Neuronal stem cell (in vitro differentiated cells): ENCODE measurements around the gene PPP1CA. TPM values are rescaled to one million over a fixed set of nuclear protein-coding genes. Genes with fewer than 3 reads are reported as not detected.

ENCODE experiments used
- DNase-seq: peaks from one replicate; pipeline ENCODE4 v3.0.0-alpha.2; 2013; ENCODE audit warnings: low spot score
- H2AFZ ChIP-seq: one replicate; pipeline ENCODE4 v1.6.1; 2013; ENCODE audit warnings: mild to moderate bottlenecking, low read length, inconsistent platforms
- H2AK5ac ChIP-seq: 2 replicates; pipeline ENCODE4 v1.6.1; 2013; ENCODE audit warnings: low read depth, mild to moderate bottlenecking, inconsistent platforms, low read length, moderate library complexity, mixed read lengths
- H2BK120ac ChIP-seq: 2 replicates; pipeline ENCODE4 v1.6.1; 2013; ENCODE audit warnings: low read depth, mild to moderate bottlenecking, inconsistent platforms, low read length, moderate library complexity, mixed read lengths
- H2BK12ac ChIP-seq: one replicate; pipeline ENCODE4 v1.6.1; 2013; ENCODE audit warnings: low read length, inconsistent platforms
- H2BK15ac ChIP-seq: 2 replicates; pipeline ENCODE4 v1.6.1; 2013; ENCODE audit warnings: mild to moderate bottlenecking, low read length, inconsistent platforms, mixed read lengths
- H2BK5ac ChIP-seq: one replicate; pipeline ENCODE4 v1.6.1; 2013; ENCODE audit warnings: inconsistent platforms, mild to moderate bottlenecking, low read length, moderate library complexity
- H3K14ac ChIP-seq: one replicate; pipeline ENCODE4 v1.6.1; 2013; ENCODE audit warnings: low read length, inconsistent platforms
- H3K18ac ChIP-seq: 2 replicates; pipeline ENCODE4 v1.6.1; 2013; ENCODE audit warnings: low read length, inconsistent platforms
- H3K23ac ChIP-seq: 2 replicates; pipeline ENCODE4 v1.6.1; 2013; ENCODE audit warnings: low read depth, mild to moderate bottlenecking, mixed read lengths, low read length, inconsistent platforms; ENCODE audit not compliant: poor library complexity
- H3K27ac ChIP-seq: replicated peaks from 3 replicates; pipeline ENCODE4 v1.5.1; 2013; ENCODE audit warnings: low read length, inconsistent platforms
- H3K27me3 ChIP-seq, 3 experiments: 2 replicates each; pipeline ENCODE4 v1.6.1; 2013; ENCODE audit warnings: low read length in 3 of 3, mild to moderate bottlenecking in 2 of 3, inconsistent platforms in 1 of 3, low read depth in 1 of 3, mixed read lengths in 1 of 3, moderate library complexity in 1 of 3; ENCODE audit not compliant: control insufficient read depth in 3 of 3, insufficient read depth in 3 of 3
- H3K36me3 ChIP-seq, 2 donors: replicated peaks in 1 of 2; 2 replicates each; pipeline ENCODE4 v1.6.1; 2013; ENCODE audit warnings: low read length in 2 of 2; ENCODE audit not compliant: control insufficient read depth in 2 of 2, insufficient read depth in 2 of 2
- H3K4ac ChIP-seq: 2 replicates; pipeline ENCODE4 v1.6.1; 2013; ENCODE audit warnings: inconsistent platforms, mild to moderate bottlenecking, low read length, moderate library complexity
- H3K4me1 ChIP-seq, 2 donors: 1 replicate in 1 of 2; 2 replicates in 1 of 2; pipeline ENCODE4 v1.6.1; 2013; ENCODE audit warnings: low read length in 2 of 2, low read depth in 1 of 2; ENCODE audit not compliant: control insufficient read depth in 2 of 2, insufficient read depth in 1 of 2
- H3K4me2 ChIP-seq: one replicate; pipeline ENCODE4 v1.6.1; 2013; ENCODE audit warnings: mild to moderate bottlenecking, low read length, inconsistent platforms; ENCODE audit not compliant: insufficient read depth, poor library complexity, severe bottlenecking
- H3K4me3 ChIP-seq, 2 donors: 2 replicates each; pipeline ENCODE4 v1.5.1; 2013; ENCODE audit warnings: low read length in 2 of 2, mild to moderate bottlenecking in 2 of 2, inconsistent platforms in 1 of 2, moderate library complexity in 1 of 2
- H3K79me1 ChIP-seq: one replicate; pipeline ENCODE4 v1.6.1; 2013; ENCODE audit warnings: low read depth, mild to moderate bottlenecking, inconsistent platforms, low read length, moderate library complexity
- H3K9ac ChIP-seq: one replicate; pipeline ENCODE4 v1.6.1; 2013; ENCODE audit warnings: mild to moderate bottlenecking, low read depth, low read length, inconsistent platforms; ENCODE audit not compliant: poor library complexity
- H3K9me3 ChIP-seq, 2 donors: replicated peaks in 1 of 2; 2 replicates each; pipeline versions ENCODE3 to v1.6.1; 2013; ENCODE audit warnings: low read length in 2 of 2, mild to moderate bottlenecking in 2 of 2, inconsistent platforms in 1 of 2, low read depth in 1 of 2, mixed read lengths in 1 of 2, moderate library complexity in 1 of 2; ENCODE audit not compliant: control insufficient read depth in 2 of 2, insufficient read depth in 1 of 2
- H4K8ac ChIP-seq: one replicate; pipeline ENCODE4 v1.6.1; 2013; ENCODE audit warnings: low read depth, mild to moderate bottlenecking, inconsistent platforms, low read length, moderate library complexity
- H4K91ac ChIP-seq: one replicate; pipeline ENCODE4 v1.6.1; 2013; ENCODE audit warnings: low read length, low read depth, mild to moderate bottlenecking, inconsistent platforms; ENCODE audit not compliant: poor library complexity
- WGBS, 2 donors: extraction: QIAGEN DNeasy Blood & Tissue Kit; methylation state at CpG; one replicate each; pipeline ENCODE4 v1.1.7; 2013; ENCODE audit warnings: missing lambda C conversion rate in 2 of 2, mixed read lengths in 1 of 2; ENCODE audit not compliant: insufficient read length in 2 of 2, insufficient replicate concordance in 1 of 2; ENCODE audit errors: extremely low coverage in 2 of 2; 5-methylcytosine and 5-hydroxymethylcytosine counted together
- small RNA-seq: library from polyadenylated mRNA; stranded (forward); fragments of <200 nt; extraction: miRNeasy Mini kit (QIAGEN cat#:217004); gene quantifications from one replicate; pipeline ENCODE3, GENCODE V24; 2013; ENCODE audit not compliant: insufficient read depth

Gene PPP1CA

DNA sequence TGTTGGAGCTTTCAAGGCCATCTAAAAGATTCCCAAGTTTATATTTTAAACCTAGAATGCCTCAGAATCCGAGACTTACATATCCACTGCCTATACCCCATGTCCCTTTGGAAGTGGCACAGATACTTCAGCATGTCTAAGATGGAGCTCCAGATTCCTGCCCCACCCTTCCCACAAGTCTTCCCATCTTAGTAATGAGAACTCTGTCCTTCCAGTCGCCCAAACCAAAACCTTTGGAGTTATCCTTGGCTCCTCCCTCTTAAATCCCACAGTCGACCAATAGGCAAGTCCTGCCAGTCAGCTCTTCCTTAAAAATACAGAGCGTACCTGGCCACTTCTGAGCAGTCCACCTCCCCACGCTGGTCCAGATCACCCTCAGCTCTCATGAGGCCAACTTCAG lies 52.6 kb downstream of the PPP1CA start:
- Histone ChIP-seq H3K4me1 (peaks cover 6 to 13% of the 10 kb centered on the region in 2 donors), H3K79me1 (peaks cover 1% of the 10 kb centered on the region), H3K4me2 (no peak overlapping the region), H2BK120ac (no peak overlapping the region), H4K91ac (no peak overlapping the region), H2BK12ac (no peak overlapping the region), H2BK5ac (no peak overlapping the region), H3K27ac (no peak overlapping the region), H4K8ac (no peak overlapping the region), H2BK15ac (no peak overlapping the region), H2AFZ (no peak overlapping the region), H2AK5ac (no peak overlapping the region), H3K9ac (no peak overlapping the region), H3K23ac (no peak overlapping the region), H3K4me3 (no peak overlapping the region), H3K9me3 (no peaks in the 10 kb centered on the region), H3K36me3 (no peaks in the 10 kb centered on the region), H3K27me3 (no peaks in the 10 kb centered on the region), H3K4ac (no peak overlapping the region), H3K18ac (no peak overlapping the region), H3K14ac (no peak overlapping the region)
- WGBS, 2 donors: no CpG with 5 or more reads among the region's 5 CpGs
- no peak for DNase-seq

Small RNAs within 50 kb of the gene (small RNA-seq; reads per million reads assigned to genes)
- gene RN7SKP239 (not detected), gene RNU6-1238P (not detected)
